ENCODE measurements around the gene TDRD9.

TDRD9 gene

GRCh38 chr14:103980623-103981238 lies 52.5 kb downstream of the TDRD9 start:
- DNase-seq: peak in 2 of 3 donors; percentile 10 to 12

GRCh38 chr14:103984196-103984595 lies 55.9 kb downstream of the TDRD9 start:
- DNase-seq: no peak

- no peak for DNase-seq
Measured at GRCh38 chr14:103989034-103989433, 60.8 kb downstream of the TDRD9 start.

GRCh38 chr14:103989964-103990363 lies 61.7 kb downstream of the TDRD9 start:
- no peak for DNase-seq

GRCh38 chr14:103994535-103995184 lies 66.4 kb downstream of the TDRD9 start:
- DNase-seq: no peak

GRCh38 chr14:103995876-103996275 lies 67.6 kb downstream of the TDRD9 start:
- no peak for DNase-seq

- DNase-seq: no peak
Measured at GRCh38 chr14:103997391-103997790, 69.1 kb downstream of the TDRD9 start.

GRCh38 chr14:103998027-103998426 lies 69.8 kb downstream of the TDRD9 start:
- no peak for DNase-seq

GRCh38 chr14:103999795-104000440 lies 71.7 kb downstream of the TDRD9 start:
- no peak for DNase-seq

GRCh38 chr14:104001003-104001402 lies 72.7 kb downstream of the TDRD9 start:
- peak in 1 of 3 donors; percentile 5 for DNase-seq

- no peak for DNase-seq
Measured at GRCh38 chr14:104003616-104004015, 75.4 kb downstream of the TDRD9 start.

GRCh38 chr14:104004849-104005248 lies 76.6 kb downstream of the TDRD9 start:
- no peak for DNase-seq

GRCh38 chr14:104005489-104005888 lies 77.2 kb downstream of the TDRD9 start:
- DNase-seq: no peak

GRCh38 chr14:104007121-104007520 lies 78.9 kb downstream of the TDRD9 start:
- DNase-seq: no peak

GRCh38 chr14:104009297-104009696 lies 81.0 kb downstream of the TDRD9 start:
- DNase-seq: no peak

- no peak for DNase-seq
Measured at GRCh38 chr14:104011824-104012517, 83.7 kb downstream of the TDRD9 start.

- no peak for DNase-seq
Measured at GRCh38 chr14:104014764-104015163, 86.5 kb downstream of the TDRD9 start.

GRCh38 chr14:104016873-104017650 lies 88.8 kb downstream of the TDRD9 start:
- no peak for DNase-seq

- DNase-seq: no peak
Measured at GRCh38 chr14:104019029-104019428, 90.8 kb downstream of the TDRD9 start.

GRCh38 chr14:104019806-104020205 lies 91.5 kb downstream of the TDRD9 start:
- DNase-seq: no peak

GRCh38 chr14:104020471-104020870 lies 92.2 kb downstream of the TDRD9 start:
- DNase-seq: no peak

- DNase-seq: peak; percentile 3 to 19 (median 4)
Measured at GRCh38 chr14:104023325-104024055, 95.2 kb downstream of the TDRD9 start.
